GM18861 (cell line): ENCODE data around the gene DUS2.
"Not testable (repeated sequence)": the region's sequence is repeated elsewhere in the genome, so short reads cannot be mapped to it uniquely, and the experiment has no call there.

ENCODE experiments used
- ATAC-seq: cut with Tn5 transposase; IDR thresholded peaks from one replicate; pipeline ENCODE4 v1.9.1; 2021; ENCODE audit not compliant: unreplicated experiment

Gene DUS2

DNA sequence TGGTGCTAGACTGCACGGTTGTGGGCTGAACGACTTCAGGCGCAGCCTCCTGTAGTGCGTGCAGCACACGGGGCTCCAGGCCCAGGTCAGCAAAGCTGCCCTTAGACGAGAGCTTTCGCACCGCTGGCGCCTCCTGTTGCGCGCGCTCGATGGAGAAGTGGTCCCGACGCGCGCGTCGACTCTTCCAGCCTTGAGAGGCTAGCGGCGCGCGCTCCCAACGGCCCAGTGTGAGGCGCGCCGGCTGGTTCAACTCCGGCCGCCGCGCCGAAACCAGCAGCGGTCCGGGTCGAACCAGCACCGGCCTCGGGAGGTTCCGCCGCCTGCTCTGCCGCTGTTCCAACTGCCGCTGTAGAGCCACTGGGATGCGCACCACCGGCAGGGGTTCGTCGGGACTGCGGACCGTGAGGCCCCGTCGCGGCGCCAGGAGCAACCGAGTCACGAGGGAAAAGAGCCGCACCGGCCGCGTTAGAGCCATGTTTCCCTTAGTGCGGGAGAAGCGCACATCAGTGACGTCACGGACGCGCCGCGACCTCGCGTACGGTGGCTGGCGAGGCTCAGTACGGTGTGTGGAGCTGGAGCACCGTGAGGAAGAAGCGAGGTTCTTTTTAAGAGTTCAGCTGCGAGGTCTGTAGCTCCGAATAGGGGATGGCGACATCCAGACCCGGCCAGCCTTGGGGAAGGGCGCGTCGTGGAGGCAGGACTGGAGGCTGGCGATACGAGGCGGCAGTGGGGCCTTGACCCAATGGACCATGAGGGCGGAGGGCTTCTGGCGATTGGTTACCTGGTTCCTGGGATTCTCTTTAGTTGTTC is at the start of gene DUS2, which contains the start of gene DDX28:
TSS of gene DUS2 (plus strand) at position 557 of the 810 bp plus-strand sequence. CDS start 14,740 bp downstream, outside the sequence.
TSS of gene DDX28 (minus strand) at position 505 of the 810 bp plus-strand sequence. CDS start at position 475, 30 bp downstream.
- ATAC-seq, result peak; percentile 67

DNA sequence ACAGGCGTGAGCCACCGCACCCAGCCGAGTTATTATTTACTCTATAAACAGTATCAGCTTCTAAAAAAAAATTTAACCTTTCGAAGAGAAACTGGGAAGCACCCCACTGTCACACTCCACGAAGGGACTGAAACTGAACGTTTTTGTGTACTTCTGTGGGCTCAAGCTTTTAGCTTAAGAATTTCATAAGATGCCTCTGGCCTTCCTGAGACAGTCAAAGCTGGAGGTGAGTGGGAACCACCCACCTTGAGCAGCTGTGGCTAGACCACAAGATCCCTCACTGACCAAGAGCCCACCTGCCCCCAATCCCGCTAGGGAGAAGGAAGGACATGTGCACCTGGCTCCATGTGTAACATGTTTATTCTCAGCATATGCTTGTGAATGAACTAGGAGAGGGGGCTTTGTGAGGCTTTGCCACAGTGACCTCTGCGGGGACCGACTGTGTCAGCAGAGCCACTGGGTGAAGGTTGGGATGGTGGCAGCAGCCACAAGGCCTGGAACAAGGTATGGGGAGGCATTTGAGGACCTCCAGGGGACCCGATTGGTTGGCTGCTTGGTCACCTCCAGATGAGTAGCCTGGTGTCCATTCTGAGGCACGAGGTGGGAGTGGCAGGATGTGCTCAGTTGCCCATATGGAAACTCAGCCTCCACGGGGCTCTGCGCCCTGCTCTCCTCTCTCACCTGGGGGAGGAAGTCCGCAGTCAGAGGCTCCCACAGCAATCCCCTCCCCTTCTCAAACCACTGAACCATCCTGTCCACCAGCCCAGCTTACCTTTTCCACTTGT is 47.6 kb upstream of the DUS2 start:
- ATAC-seq, result no peak

DNA sequence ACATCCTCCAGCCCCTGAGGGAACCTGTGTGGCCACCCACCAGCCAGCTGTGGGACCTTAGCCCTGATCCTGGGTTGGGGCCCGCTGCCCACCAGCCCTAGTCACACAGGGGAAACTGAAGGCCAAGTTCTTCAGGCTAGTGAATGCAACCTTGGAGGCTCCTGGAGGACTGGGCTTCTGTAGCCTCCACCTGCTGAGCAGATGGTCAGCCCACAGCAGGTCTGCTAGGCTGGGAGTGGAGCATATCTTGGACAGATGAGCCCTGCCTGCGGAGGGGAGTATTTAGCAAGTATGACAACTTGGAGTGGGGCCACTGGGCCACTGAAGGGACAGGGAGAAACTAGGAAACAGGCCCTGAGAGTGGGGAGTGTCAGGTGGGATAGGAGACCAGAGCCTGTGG is 46.9 kb upstream of the DUS2 start:
- ATAC-seq, result no peak

- ATAC-seq, result no peak
These were observed 46.1 kb upstream of the DUS2 start for GRCh38 chr16:67977005-67977404.

- ATAC-seq, result no peak
These were observed 45.4 kb upstream of the DUS2 start for GRCh38 chr16:67977469-67978227.

DNA sequence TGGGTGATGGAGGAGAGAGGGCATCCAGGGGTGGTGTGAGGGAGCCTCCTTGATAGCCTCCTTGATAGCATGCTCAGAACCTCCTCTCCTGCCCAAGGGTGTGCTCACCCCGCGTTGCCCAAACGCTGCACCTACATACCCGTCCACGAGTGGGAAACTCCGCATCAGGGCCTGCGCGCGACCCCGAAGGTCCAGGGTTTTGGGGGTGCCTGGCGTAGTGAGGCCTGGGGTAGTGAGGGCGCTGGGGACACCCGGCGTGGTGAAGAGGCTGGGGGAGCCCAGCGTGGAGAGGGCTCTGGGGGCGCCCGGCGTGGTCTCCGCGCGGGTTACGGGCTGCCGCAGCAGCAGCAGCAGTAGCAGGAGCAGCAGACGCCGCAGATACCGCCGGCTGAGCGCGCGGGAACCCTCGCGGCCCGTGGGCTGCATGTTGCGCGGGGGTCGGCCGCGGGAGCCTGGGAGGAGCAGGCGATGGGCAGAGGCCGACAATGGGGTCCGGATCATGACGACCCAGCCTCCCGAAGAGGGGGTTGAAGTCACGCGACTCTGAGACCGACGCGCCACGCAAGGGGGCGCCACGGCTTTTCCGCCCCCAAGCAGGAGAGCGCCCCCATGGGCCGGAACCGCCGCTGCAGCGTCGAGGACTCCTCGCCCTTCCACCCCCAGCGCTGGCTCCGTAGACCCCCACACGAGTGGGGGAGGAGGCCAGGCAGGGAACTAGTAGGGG is 43.0 kb upstream of the DUS2 start, which contains the start of gene DPEP3:
TSS of gene DPEP3 (minus strand) at position 545 of the 724 bp plus-strand sequence. CDS start at position 426, 119 bp downstream.
- no peak for ATAC-seq

DNA sequence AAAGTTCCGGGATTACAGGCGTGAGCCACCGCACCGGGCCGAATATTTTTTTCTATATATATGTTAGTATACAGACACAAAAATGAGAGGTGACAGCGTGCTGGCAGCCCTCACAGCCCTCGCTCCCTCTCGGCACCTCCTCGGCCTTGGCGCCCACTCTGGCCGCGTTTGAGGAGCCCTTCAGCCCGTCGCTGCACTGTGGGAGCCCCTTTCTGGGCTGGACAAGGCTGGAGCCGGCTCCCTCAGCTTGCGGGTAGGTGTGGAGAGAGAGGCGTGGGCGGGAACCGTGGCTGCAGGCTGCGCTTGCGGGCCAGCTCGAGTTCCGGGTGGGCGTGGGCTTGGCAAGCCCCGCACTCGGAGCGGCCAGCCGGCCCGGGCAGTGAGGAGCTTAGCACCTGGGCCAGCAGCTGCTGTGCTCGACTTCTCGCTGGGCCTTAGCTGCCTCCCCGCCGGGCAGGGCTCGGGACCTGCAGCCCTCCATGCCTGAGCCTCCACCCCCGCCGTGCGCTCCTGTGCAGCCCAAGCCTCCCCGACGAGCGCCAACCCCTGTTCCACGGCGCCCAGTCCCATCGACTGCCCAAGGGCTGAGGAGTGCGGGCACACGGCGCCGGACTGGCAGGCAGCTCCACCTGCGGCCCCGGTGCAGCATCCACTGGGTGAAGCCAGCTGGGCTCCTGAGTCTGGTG is 40.9 kb upstream of the DUS2 start:
- ATAC-seq, result no peak

GRCh38 chr16:67986949-67987348 is 36.1 kb upstream of the DUS2 start:
- no peak for ATAC-seq

DNA sequence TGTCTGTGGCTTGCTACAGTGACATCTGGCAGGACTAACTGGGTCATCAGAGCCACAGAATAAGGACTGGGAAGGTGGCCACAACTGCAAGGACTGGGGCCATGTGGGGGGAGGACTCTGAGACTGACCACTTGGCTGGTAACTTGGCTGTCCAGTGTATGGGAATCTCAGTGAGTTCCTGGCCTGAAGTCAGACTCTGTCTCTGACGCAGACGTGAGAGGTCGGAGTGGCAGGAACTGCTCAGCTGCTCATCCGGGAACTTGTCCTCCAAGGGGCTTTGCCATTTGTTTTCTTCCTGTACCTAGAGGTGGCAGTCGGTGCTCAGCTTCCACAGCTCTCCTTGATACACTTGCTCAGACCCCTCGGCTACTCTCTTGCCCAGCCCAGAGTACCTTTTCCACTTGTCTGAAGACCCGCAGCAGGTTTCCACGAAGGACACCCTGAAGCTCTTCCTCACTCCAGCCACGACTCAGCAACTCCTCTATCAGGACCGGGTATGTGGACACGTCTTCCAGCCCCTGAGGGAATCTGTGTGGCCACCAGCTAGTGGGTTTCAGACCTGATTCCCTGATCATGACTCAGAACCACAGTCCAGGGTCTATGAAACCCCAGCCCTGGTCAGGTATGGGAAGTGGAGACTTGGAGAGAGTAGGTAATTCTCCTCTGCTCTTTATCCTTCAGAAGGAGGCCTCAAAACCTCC is 35.5 kb upstream of the DUS2 start:
- no peak for ATAC-seq

- no peak for ATAC-seq
These were observed 34.4 kb upstream of the DUS2 start for GRCh38 chr16:67988675-67989074.

DNA sequence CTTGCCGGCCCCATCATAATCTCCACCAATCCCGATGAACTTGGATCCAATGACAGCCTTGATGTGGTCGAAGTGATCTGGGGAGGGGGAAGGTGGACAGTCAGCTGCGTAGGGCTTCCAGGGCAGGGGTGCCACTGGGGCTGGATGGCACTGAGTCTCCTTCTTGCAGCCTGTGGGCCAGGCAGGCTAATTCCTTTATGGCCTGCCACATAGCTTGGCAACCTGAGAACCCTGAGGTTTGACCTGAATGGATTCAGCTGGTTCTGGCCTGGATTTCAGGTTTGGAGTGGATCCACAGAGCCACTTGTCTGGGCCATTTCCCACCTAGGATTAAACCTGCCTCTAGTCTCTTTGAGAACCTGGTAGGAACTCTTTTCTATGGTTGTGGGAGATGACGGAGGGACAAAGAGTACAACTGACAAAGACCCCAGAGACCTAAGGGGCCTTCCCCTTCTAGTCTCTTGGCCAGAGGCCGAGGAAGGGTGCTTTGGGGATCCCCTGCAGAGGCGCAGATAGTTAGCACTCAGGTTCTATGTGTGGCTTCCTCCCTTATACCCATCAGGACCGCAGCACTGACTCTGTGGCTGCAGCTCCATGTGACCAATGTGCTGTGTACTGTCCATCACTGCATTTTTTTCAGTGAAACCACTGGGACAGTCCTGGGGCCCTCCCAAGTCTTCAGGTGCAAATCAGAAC is 33.6 kb upstream of the DUS2 start:
- ATAC-seq, result no peak

- no peak for ATAC-seq
These were observed 33.1 kb upstream of the DUS2 start for GRCh38 chr16:67990018-67990386.

GRCh38 chr16:67992661-67993206 is 30.4 kb upstream of the DUS2 start:
- ATAC-seq, result no peak

- ATAC-seq, result peak; percentile 57
These were observed 29.7 kb upstream of the DUS2 start for GRCh38 chr16:67993207-67994039.

DNA sequence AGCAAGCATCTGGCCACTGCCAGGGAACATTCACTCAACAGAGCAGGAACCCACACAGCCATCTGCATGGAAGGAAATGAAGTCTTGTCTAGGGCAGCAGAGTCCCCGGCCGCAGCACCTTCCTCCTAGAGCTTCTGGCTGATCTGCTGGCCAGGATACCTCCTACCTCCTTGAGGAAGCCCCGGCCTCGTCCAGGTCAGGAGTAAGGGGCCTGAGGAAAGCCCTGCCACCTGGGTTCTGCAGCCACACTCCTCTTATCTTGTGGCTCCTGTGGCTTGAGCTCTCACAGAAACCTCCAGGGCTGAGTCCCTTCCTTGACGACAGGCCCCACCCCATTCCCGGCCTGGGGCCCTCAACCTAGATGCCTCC is 29.1 kb upstream of the DUS2 start:
- ATAC-seq, result not testable (repeated sequence)

DNA sequence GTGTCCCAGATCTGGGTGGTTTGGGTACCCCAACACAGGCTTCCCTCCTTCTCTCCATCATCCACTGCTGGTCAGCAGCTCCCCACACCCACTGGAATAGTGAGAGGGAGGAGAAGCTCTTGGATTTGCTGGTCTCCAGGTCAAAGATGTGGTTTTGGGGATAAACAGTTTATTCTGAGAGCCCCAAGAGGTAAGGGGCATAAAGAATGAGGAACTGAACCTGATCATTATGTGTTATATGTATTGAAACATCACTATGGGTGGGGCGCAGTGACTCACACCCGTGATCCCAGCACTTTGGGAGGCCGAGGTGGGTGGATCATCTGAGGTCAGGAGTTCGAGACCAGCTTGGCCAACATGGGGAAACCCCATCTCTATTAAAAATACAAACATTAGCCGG is 27.7 kb upstream of the DUS2 start:
- no peak for ATAC-seq

DNA sequence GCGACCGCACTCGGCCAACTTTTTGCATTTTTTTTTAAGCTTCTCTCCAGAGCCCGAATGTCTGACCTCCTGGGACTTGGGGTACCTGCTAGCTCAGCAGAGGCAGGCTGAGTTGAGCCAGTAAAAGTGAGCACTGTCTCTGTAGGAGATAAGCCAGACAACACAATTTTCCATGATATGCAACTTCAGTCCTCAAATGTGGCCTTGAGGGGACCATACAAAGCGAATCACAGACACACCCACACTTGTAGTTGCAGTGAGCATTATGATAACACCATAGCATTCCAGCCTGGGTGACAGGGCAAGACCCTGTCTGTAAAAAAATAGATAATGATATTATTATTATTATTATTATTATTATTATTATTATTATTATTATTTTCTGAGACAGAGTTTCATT is 26.4 kb upstream of the DUS2 start:
- no peak for ATAC-seq
